Transverse colon (tissue), 4 donors: ENCODE measurements around the gene TPD52L2. TPM values are rescaled to one million over a fixed set of nuclear protein-coding genes. Genes with fewer than 3 reads are reported as not detected.

ENCODE experiments used
- DNase-seq: peaks from one replicate; pipeline ENCODE4 v3.0.0-alpha.2; 2019
- H3K27ac ChIP-seq, 4 donors: fragments of 200-600 bp; sonication (generic); 2 replicates each; pipeline ENCODE4 v1.5.1; 2016 to 2018; ENCODE audit warnings: inconsistent platforms in 4 of 4
- H3K27me3 ChIP-seq: fragments of 200-600 bp; sonication (generic); 2 replicates; pipeline ENCODE4 v1.5.1; 2017; ENCODE audit warnings: inconsistent platforms
- H3K36me3 ChIP-seq, 4 donors: fragments of 200-600 bp; sonication (generic); 2 replicates each; pipeline ENCODE4 v1.5.1; 2017 to 2019; ENCODE audit warnings: inconsistent platforms in 4 of 4
- H3K4me1 ChIP-seq, 4 donors: fragments of 200-600 bp; sonication (generic); 2 replicates each; pipeline ENCODE4 v1.5.1; 2017 to 2020; ENCODE audit warnings: inconsistent platforms in 4 of 4
- H3K4me3 ChIP-seq, 4 donors: fragments of 200-600 bp; sonication (generic); 1 replicate in 1 of 4; 2 replicates in 3 of 4; pipeline versions ENCODE4 v1.5.1 to v1.6.1; 2017 to 2019; ENCODE audit warnings: inconsistent platforms in 4 of 4
- H3K9me3 ChIP-seq, 2 donors: fragments of 200-600 bp; sonication (generic); 2 replicates each; pipeline ENCODE4 v1.5.1; 2017 to 2019; ENCODE audit warnings: inconsistent platforms in 2 of 2
- EP300 ChIP-seq: sonication (generic); formaldehyde crosslinking; IDR thresholded peaks from one replicate; pipeline ENCODE4 v1.6.1; 2017; ENCODE audit warnings: antibody characterized with exemption, low read depth
- POLR2A ChIP-seq: fragments of 450-650 bp; IDR thresholded peaks from one replicate; pipeline ENCODE4 v1.6.1; 2016; ENCODE audit warnings: antibody characterized with exemption, mild to moderate bottlenecking, moderate library complexity
- POLR2AphosphoS5 ChIP-seq, 3 donors: sonication (generic); formaldehyde crosslinking; IDR thresholded peaks; one replicate each; pipeline ENCODE4 v1.6.1; 2016; ENCODE audit warnings: antibody characterized with exemption in 3 of 3
- WGBS, 2 donors: methylation state at CpG; one replicate each; pipeline ENCODE4 v1.1.5; 2018; ENCODE audit warnings: low coverage in 1 of 2; 5-methylcytosine and 5-hydroxymethylcytosine counted together
- in situ Hi-C, 4 donors: fragments of 200-750 bp; cut with MboI; loops; one replicate each; pipeline versions ENCODE4 v1.15.0 to v1.15.1; 2017; ENCODE audit warnings: low sequenced_read_pairs in 3 of 4, low pct_ligation_motif_present in 1 of 4, low pct_unique_long_range_greater_than_20kb in 1 of 4
- intact Hi-C: fragments of 100-400 bp; cut with DNase I; formaldehyde crosslinking; loops from one replicate; pipeline ENCODE4 v1.15.1; 2023; ENCODE audit warnings: low total_unique reads
- total RNA-seq, 4 donors: library from RNA; depleted of rRNA; stranded (reverse); fragments of >200 nt; gene quantifications; one replicate each; pipeline ENCODE4 v1.1.0, GENCODE V29; 2016
- TF ChIP-seq, protein P1 (sequence below), 5 experiments: fragments of 200-600 bp in 3 of 5; fragments of 450-650 bp in 2 of 5; sonication (generic) in 3 of 5; IDR thresholded peaks; 1 replicate in 2 of 5; 2 replicates in 3 of 5; pipeline ENCODE4 v1.5.1; 2016 to 2017; ENCODE audit warnings: antibody characterized with exemption in 5 of 5, inconsistent platforms in 3 of 5, mild to moderate bottlenecking in 2 of 5, moderate library complexity in 1 of 5

Gene TPD52L2
- total RNA-seq, 4 donors from 2014 or later = 40.8 to 67.0 (median 62.6) TPM

DNA sequence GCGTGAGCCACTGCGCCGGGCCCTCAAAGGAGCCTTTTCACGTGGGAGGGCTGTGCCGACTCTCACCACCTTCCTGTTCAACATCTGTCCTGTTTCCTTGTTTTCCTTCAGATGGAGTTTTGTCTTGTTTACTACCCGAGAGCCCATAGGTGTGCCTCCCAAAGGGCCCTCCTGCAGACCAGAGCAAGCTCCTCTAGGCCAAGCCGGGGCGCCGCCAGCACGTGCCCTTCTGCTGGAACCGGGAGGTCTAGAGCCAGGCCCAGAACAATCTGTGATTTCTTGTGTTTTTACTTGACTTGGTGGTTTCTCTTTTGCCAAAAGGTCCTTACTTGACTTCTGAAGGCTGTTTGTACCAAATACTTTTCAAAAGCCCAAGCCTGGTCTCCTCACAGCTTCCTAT lies 21.9 kb downstream of the TPD52L2 start:
- TF ChIP-seq, protein P1, sequence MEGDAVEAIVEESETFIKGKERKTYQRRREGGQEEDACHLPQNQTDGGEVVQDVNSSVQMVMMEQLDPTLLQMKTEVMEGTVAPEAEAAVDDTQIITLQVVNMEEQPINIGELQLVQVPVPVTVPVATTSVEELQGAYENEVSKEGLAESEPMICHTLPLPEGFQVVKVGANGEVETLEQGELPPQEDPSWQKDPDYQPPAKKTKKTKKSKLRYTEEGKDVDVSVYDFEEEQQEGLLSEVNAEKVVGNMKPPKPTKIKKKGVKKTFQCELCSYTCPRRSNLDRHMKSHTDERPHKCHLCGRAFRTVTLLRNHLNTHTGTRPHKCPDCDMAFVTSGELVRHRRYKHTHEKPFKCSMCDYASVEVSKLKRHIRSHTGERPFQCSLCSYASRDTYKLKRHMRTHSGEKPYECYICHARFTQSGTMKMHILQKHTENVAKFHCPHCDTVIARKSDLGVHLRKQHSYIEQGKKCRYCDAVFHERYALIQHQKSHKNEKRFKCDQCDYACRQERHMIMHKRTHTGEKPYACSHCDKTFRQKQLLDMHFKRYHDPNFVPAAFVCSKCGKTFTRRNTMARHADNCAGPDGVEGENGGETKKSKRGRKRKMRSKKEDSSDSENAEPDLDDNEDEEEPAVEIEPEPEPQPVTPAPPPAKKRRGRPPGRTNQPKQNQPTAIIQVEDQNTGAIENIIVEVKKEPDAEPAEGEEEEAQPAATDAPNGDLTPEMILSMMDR (IDR thresholded peaks at IDR 0.05) = no peak
- no peak for TF ChIP-seq POLR2AphosphoS5 (IDR thresholded peaks at IDR 0.05)
- no peak for TF ChIP-seq POLR2A
- TF ChIP-seq EP300 = no peak
- Histone ChIP-seq H3K4me3 (no peak overlapping the region), H3K36me3 (peaks cover 0 to 23% (median 9%) of the 10 kb centered on the region in 4 donors), H3K27ac (no peak overlapping the region), H3K27me3 (no peaks in the 10 kb centered on the region), H3K9me3 (no peaks in the 10 kb centered on the region), H3K4me1 (no peaks in the 10 kb centered on the region)
- WGBS, 2 donors = 80 to 91% methylated on average over 4 to 11 of the region's 11 CpGs
- in situ Hi-C loops = no loop called here
- DNase-seq = no peak
- intact Hi-C loops = no loop called here

DNA sequence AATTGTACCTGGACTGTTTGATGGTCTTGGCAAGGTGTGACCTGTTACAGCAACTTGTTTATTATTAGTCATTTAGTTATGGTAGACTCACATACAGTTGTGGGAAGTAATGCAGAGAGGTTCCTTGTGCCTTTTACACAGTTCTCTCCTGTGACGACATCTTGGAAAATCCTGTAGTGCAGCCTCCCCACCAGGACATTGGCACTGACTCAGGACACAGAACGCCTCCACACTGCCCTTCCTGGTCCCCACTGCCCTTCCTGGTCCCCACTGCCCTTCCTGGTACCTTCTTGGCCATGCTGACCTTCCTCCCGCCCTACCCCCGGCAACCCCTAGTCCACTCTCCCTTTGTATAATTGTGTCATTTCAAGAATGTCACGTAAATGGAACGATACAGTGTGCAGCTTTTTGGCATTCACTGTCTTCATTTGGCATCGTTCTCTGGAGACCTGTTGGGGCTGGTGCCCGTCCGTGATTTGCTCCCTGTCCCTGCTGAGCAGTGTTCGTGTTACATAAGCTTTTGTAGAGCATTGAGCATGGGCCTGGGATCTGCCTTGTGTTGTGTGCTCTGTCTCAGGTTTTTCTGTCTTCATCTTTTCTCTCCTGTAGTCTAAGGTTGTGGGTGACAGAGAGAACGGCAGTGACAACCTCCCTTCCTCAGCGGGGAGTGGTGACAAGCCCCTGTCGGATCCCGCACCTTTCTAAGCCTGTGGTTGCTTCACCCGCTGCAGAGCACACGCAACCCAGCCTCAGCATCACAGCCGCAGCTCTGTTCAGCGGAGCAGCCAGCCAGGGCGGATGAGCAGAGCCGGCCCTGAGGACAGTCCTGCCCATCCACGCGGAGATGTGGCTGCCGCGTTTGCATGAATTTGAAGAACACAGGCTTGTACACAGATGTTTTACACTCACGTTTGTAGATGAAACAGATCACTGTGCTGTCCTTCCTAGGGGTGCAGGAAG lies 24.5 kb downstream of the TPD52L2 start:
- no peaks in the 10 kb centered on the region for H3K9me3 ChIP-seq
- H3K4me3 ChIP-seq = no peak overlapping the region
- 90% methylated on average over 2 to 25 of the region's 25 CpGs for WGBS, 2 donors
- peaks cover 0 to 8% (median 3%) of the 10 kb centered on the region in 4 donors for H3K4me1 ChIP-seq
- peaks cover 0 to 13% (median 6%) of the 10 kb centered on the region in 4 donors for H3K36me3 ChIP-seq
- no peak for DNase-seq
- TF ChIP-seq POLR2A (no peak), POLR2AphosphoS5 (IDR thresholded peaks at IDR 0.05) (no peak)
- H3K27ac ChIP-seq = no peak overlapping the region
- intact Hi-C loops (no loop called here), in situ Hi-C loops (no loop called here)
- no peaks in the 10 kb centered on the region for H3K27me3 ChIP-seq

DNA sequence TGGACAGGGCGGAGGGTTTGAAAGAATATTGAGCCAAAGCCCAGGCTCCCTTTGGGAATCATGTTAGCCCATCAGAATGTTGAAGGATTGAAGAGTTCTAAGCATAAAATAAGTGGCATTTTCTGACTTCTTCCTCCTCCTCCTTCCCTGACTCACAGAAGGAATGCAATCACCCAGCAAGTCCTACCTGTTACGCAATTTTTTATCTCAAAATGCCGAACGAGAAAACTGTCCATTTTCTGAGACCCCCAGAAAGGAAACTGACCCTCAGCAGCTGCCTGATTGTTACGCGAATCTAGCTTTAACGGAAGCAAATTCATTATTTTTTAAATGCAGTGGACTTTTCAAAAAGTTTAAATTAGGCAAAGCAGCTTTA lies 25.1 kb downstream of the TPD52L2 start:
- no peak for DNase-seq
- in situ Hi-C loops = no loop called here
- 89 to 91% methylated on average over 6 to 7 of the region's 7 CpGs for WGBS, 2 donors

DNA sequence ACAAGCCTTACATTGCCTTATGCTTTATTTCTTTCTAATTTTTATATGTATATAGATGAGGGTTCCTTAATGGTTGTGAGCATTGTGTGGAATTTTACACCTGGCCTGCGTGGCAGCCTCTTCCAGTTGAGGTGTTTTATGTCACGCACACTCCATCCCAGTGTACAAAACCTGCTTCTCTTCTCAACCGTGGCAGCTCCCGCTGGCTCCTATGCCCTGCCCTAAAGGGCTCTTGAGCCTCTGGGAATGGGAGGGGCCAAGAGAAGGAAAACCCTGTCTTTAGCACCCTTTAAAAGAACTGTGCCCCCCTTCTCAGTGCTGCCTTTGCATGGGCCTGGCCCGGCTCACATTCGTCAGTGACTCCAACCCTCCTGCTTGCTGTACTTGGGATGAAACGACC lies 25.5 kb downstream of the TPD52L2 start:
- H3K27ac ChIP-seq = no peak overlapping the region

More for the DNA sequence above, 25.1 kb downstream of the TPD52L2 start:
- Histone ChIP-seq H3K9me3 (no peaks in the 10 kb centered on the region), H3K36me3 (peaks cover 0 to 13% (median 6%) of the 10 kb centered on the region in 4 donors), H3K27me3 (no peaks in the 10 kb centered on the region), H3K27ac (no peak overlapping the region), H3K4me1 (peaks cover 0 to 9% (median 3%) of the 10 kb centered on the region in 4 donors), H3K4me3 (no peak overlapping the region)
- TF ChIP-seq EP300 (no peak), POLR2AphosphoS5 (IDR thresholded peaks at IDR 0.05) (no peak), POLR2A (no peak)
- TF ChIP-seq, protein P1 (IDR thresholded peaks at IDR 0.05) = no peak
- intact Hi-C loops = no loop called here

More for the DNA sequence above, 25.5 kb downstream of the TPD52L2 start:
- WGBS, 2 donors = 79% methylated on average over 7 of the region's 7 CpGs; no CpG with 5 or more reads in 1 of the 2 donors
- Histone ChIP-seq H3K9me3 (no peaks in the 10 kb centered on the region), H3K36me3 (peaks cover 0 to 12% (median 5%) of the 10 kb centered on the region in 4 donors), H3K4me1 (peaks cover 0 to 9% (median 3%) of the 10 kb centered on the region in 4 donors), H3K27me3 (no peaks in the 10 kb centered on the region), H3K4me3 (no peak overlapping the region)
- TF ChIP-seq POLR2A = no peak
- TF ChIP-seq, protein P1 (IDR thresholded peaks at IDR 0.05) = no peak
- no peak for TF ChIP-seq POLR2AphosphoS5 (IDR thresholded peaks at IDR 0.05)
- TF ChIP-seq EP300 = no peak
- DNase-seq = no peak
- intact Hi-C loops = no loop called here
- in situ Hi-C loops = no loop called here
